ENCODE measurements around the gene NOPCHAP1.
"Not testable (repeated sequence)": the region's sequence is repeated elsewhere in the genome, so short reads cannot be mapped to it uniquely, and the experiment has no call there.

Gene NOPCHAP1

DNA sequence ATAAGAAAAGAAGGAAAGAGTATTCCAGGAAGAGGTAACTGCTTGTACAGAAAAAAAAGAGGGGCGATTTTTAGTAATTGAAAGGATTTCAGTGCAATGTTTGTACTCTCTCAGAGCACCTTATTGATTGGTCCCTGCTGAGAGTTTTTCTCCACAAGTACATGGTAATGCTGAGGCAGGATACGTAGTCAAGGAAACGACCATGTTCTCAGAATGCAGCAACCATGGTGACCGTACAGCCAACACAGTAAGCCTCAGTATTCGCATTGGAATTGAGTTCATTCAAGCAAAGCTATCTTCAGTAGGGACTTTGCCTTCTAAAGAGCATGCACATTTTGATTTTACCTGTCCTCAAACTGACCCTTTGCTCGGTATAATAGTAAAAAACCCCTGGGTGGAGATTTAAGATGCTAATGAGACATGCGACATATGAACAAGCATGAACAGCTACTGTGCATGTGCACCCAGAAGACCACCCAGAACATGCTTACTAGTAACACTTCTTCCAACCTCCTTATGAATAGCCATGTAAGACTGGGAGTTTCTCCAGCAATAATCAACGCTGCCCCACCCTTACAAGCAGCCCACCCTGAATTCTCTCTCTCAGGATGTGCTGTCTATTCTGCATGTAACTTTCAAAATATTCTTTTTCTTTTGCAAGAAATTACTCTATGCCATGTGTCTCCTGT, 21.8 kb upstream of the NOPCHAP1 start:
- no peak for DNase-seq

GRCh38 chr12:104964856-104965205, 21.3 kb upstream of the NOPCHAP1 start:
- DNase-seq: no peak

- no peak for DNase-seq
Measured at GRCh38 chr12:104966677-104967076, 19.4 kb upstream of the NOPCHAP1 start.

GRCh38 chr12:104969343-104969742, 16.8 kb upstream of the NOPCHAP1 start:
- no peak for DNase-seq

GRCh38 chr12:104971306-104971705, 14.8 kb upstream of the NOPCHAP1 start:
- no peak for DNase-seq

- no peak for DNase-seq
Measured at GRCh38 chr12:104973250-104973649, 12.9 kb upstream of the NOPCHAP1 start.

DNA sequence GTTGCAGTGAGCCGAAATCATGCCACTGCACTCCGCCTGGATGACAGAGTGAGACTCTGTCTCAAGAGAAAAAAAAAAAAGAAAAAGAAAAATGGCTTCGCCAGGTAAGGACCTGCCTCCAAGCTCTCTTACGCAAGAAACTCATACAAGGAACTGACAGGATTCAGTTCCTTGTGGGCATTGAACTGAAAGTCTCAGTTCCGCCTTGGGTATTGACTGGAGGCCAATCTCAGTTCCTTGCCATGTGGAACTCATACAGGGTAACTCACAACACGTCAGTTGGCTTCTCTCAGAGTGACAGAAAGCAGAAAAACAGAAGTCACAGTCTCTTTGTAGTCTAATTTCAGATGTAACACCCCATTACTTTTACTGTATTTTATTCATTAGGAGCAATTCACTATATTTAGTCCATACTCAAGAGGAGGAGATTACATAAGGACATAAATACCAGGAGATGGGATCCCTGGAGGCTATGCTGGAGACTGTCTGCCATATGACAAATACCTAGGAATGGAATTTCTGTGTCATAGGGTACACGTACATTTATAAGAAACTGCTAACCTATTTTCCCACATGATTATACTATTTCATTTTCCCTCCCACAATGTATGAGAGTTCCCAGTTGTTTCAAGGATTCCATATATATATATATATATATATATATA, 11.4 kb upstream of the NOPCHAP1 start:
- no peak for DNase-seq

DNA sequence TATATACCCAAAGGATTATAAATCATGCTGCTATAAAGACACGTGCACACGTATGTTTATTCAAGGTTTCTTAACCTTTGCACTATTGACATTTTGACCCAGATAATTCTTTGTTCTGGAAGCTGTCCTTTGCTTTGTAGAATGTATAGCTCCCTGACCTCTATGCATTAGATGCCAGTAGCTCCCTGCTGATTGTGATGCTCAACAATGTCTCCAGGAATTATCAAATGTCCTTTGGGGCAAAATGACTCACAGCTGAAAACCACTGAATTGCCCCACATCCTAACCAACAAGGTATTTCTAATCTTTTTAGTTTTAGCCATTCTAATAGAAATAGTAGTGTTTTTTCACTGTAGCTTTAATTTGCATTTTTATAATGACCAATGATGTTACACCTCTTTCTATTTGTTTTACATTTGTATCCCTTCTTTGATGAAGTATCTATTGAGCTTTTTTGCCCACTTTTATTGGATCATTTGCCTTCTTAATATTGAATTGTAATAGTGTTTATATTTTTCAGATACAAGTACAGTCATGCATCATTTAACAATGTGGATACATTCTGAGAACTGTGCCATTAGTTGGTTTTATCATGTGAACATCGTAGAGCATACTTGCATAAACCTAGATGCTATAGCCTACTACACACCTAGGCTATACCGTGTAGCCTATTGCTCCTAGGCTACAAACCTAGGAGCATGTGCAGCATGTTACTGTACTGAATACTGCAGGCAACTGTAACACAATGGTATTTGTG, 10.4 kb upstream of the NOPCHAP1 start:
- no peak for DNase-seq

DNA sequence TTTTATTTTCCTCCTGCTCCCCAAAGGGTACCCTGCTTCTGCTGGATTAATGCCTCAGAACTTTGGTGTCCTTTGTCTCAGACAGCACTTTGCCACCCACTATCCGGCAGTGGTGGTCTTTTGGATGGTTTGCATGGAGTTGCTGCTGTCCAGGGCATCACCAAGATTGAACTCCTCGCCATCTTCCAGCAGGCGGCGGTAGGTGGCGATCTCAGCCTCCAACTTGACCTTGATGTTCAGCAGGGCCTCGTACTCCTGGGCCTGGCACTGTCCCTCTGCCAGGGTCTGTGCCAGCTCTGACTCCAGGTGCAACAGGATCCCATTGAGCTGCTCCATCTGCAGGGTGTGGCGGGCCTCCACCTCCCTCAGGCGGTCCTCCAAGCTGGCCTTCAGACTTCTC, 9.4 kb upstream of the NOPCHAP1 start:
- DNase-seq: no peak

GRCh38 chr12:104977688-104978087, 8.4 kb upstream of the NOPCHAP1 start:
- DNase-seq: not testable (repeated sequence)

DNA sequence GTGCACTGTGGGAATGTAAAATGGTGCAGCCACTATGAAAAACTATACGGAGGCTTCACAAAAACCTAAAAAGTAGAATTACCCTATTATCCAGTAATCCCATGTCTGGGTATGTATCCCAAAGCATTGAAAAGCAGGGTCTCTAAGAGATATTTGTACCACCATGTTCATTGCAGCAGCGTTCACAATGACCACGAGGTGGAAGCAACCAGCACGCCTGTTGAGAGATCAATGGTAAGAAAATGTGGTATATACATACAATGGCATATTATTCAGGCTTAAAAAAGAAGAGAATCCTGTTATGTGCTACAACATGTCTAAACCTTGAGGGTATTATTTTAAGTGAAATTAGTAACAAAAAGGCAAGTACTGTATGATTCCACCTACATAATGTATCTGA, 910 bp upstream of the NOPCHAP1 start:
- DNase-seq: no peak

GRCh38 chr12:104990950-104991349, 4.8 kb downstream of the NOPCHAP1 start:
- DNase-seq: no peak

GRCh38 chr12:104991565-104992128, 5.5 kb downstream of the NOPCHAP1 start:
- no peak for DNase-seq

DNA sequence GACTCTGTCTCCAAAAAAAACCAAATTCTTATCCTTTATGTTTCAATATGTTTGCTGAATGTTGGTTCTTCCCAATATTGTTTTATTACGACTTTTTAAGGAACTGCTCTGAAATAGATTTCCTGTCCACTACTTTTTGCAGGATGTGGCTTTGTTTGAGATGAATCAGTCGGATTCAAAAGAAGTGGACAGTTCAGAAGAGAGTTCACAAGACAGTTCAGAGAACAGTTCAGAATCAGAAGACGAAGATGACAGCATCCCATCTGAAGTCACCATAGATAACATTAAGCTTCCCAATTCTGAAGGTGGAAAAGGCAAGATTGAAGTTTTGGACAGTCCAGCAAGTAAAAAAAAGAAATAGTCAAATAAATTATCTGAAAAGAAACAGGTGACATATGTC, 8.2 kb downstream of the NOPCHAP1 start:
- no peak for DNase-seq

- no peak for DNase-seq
Measured at GRCh38 chr12:104997541-104997940, 11.4 kb downstream of the NOPCHAP1 start.

- DNase-seq: no peak
Measured at GRCh38 chr12:104998423-104999346, 12.6 kb downstream of the NOPCHAP1 start.

DNA sequence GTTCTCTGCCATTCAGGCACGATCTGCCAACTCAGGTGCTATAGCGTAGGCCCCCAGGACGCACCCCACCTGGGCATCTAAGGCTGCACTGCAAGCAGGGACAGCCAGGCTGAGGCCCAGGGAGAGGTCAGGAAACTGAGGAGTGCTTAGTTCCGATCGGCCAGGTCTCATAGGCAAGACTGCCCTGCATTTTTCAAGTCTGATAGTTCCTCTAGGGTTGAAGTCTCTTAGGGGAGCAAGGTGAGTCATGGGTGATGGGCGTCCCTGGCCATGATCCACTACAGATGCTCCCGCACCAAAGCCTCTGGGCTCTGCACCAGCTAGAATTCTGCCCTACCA, 13.2 kb downstream of the NOPCHAP1 start:
- DNase-seq: no peak

- no peak for DNase-seq
Measured at GRCh38 chr12:105001476-105001875, 15.4 kb downstream of the NOPCHAP1 start.

DNA sequence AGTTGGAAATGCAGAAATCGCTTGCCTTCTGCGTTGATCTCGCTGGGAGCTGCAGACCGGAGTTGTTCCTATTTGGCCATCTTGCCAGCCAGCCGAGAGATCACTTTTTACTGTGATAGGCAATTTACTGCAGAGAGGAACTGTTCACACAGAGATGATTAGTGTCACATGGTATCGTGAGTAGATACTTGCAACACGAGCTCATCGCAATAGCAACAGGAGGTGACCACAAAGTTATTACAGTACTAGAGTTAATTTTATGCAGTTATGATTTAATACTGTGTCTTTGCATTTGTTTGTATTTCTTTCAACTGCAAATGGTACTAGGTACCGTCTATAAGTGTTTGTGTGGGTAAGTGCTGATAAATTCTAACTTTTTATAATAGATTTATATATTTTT, 27.8 kb downstream of the NOPCHAP1 start:
- no peak for DNase-seq

DNA sequence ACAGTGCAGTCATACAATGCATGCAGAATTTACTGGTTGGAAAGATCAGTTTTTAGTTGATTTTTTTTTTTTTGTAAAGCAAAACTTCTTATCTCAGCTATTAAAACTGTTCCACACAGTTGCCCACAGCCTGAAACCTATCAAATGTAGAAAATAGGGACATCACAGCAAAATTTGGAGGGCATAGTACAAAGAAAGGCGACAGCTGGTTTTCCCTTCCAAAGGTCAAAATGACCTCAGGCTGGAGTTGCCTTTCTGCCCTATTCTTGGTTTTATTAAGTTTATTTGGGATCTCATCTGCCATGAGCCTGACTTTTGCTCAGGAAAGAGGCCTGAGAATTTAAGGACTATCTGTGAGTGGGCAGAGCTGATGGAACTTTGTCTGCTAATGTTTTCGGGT, 28.5 kb downstream of the NOPCHAP1 start:
- DNase-seq: no peak

DNA sequence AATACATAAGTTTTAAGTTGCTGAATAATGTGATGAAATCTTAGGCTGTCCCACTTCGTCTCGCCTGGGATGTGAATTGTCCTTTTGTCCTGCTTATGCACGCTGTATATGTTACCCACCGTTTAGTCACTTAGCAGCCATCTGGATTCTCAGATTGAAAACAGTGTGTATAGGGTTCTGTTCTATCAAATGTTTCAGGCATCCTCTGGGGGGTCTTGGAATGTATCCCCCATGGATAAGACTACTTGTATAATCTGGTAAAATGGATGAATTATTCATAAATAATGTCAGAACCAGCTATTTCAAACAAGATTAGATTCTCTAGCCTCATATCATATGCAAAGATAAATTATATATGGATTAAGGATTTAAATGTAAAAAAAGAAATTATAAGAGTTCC, 29.4 kb downstream of the NOPCHAP1 start:
- DNase-seq: no peak

DNA sequence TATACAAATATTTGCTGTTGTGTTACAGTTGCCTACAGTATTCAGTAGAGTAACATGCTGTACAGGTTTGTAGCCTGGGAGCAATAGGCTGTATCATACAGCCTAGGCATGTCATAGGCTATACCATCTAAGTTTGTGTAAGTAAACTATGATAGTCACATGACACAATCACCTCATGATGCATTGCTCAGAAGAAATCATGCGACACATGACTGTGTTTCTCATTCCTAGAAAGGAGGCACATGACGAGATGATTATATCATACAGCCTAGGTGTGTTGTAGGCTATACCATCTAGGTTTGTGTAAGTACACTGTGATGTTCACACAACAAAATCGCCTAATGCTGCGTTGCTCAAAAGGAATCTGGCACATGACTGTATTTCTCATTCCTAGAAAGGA, 31.9 kb downstream of the NOPCHAP1 start:
- no peak for DNase-seq
